ENCODE data around the gene PGAP6. TPM values are rescaled to one million over a fixed set of nuclear protein-coding genes. Genes with fewer than 3 reads are reported as not detected.
A peak's percentile ranks its signal among the peaks of the same experiment; 100 is the strongest.
"Not testable (repeated sequence)": the region's sequence is repeated elsewhere in the genome, so short reads cannot be mapped to it uniquely, and the experiment has no call there.

The PGAP6 gene
- total RNA-seq, 4 donors from 2014 or later = 13.8 to 30.0 (median 19.4) TPM

GRCh38 chr16:381012-381788, 578 bp downstream of the PGAP6 start:
- intact Hi-C loops (cut with DNase I; ENCODE audit: low total_unique reads) = no loop called here
- no peak for DNase-seq (ENCODE audit: low spot score in 2 of 2)
- 1 to 2% methylated on average over 7 to 51 of the region's 73 CpGs for WGBS, 2 donors
- TF ChIP-seq POLR2A (IDR thresholded peaks at IDR 0.05) = no peak
- no peak for TF ChIP-seq CTCF (IDR thresholded peaks at IDR 0.05)
- peak overlapping the region; percentile 47 for H3K4me3 ChIP-seq (ENCODE audit: low read depth, poor library complexity, severe bottlenecking)

GRCh38 chr16:380762-381011, 1.1 kb downstream of the PGAP6 start:
- 3 to 10% methylated on average over 6 to 12 of the region's 12 CpGs for WGBS, 2 donors
- TF ChIP-seq POLR2A (IDR thresholded peaks at IDR 0.05) = no peak
- no peak for TF ChIP-seq CTCF (IDR thresholded peaks at IDR 0.05)
- no peak for DNase-seq (ENCODE audit: low spot score in 2 of 2)
- intact Hi-C loops (cut with DNase I; ENCODE audit: low total_unique reads) = no loop called here
- H3K4me3 ChIP-seq (ENCODE audit: low read depth, poor library complexity, severe bottlenecking) = peak overlapping the region; percentile 47

DNA sequence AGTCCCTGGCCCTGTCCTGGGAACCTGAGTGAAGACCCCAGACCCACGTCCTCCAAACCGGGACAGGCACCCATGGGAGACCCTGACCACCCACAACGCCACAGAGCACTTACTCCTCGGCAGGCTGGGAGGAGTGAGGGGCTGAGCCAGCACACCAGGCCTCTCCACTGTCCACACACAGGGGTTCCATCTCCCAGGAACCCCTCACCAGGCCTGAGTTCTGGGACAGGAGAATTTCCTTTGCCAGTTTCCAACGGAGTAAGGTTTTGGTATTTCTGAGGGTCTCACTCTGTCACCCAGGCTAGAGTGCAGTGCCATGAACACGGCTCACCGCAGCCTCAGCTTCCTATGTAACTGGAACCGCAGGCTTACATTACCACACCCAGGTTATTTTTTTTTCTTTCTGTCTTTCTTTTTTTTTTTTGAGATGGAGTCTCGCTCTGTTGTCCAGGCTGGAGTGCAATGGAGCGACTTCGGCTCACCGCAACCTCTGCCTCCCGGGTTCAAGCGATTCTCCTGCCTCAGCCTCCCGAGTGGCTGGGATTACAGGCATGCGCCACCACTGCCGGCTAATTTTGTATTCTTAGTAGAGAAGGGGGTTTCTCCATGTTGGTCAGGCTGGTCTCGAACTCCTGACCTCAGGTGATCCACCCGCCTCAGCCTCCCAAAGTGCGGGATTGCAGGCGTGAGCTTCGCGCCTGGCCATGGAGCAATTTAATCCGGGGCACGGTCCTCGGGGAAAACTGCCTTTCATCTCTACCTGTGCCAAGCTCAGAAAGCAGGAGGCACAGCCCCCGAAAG, 1.6 kb downstream of the PGAP6 start:
- WGBS, 2 donors = 80 to 82% methylated on average over 25 to 27 of the region's 27 CpGs
- no peak for DNase-seq (ENCODE audit: low spot score in 2 of 2)
- no peak overlapping the region for H3K4me3 ChIP-seq (ENCODE audit: low read depth, poor library complexity, severe bottlenecking)
- TF ChIP-seq CTCF (IDR thresholded peaks at IDR 0.05) = no peak
- no peak for TF ChIP-seq POLR2A (IDR thresholded peaks at IDR 0.05)
- intact Hi-C loops (cut with DNase I; ENCODE audit: low total_unique reads) = no loop called here

DNA sequence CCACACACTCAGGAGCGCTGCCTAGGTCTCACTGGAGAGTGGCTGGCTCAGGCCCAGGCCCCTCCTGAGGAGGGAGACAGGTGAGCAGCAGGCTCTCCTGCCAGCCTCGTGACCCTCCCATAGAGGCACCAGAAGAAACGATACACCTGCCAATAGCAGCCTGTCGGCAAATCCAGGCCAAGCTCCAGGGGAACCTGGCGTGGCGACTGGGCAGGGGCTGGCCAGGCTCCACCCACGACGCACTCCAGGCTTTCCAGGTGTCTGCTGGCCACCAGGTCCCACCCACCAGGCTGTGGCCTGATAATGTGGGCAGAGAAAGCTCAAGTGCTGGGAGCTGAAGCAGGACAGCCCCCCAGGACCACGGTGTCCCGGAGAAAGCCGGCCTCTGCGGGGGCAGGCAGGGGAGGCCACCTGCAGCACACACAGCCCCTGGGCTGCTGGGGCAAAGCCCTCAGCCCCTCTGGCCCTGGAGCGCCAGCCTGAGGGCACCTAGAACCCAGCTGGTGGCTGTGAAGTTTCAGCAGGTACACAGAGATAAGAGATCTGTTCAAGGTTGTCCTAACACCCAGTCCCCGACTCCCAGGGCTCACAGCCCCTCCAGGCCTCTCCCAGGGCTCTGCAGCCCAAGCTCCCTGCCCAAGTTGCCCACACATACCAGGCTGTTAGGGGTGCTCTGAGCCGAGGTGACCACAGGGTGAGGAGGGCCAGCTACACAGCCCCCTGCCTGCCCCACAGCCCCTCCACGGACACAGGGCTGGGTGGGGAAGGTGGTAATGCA, 2.4 kb downstream of the PGAP6 start:
- WGBS, 2 donors = 63 to 83% methylated on average over 8 to 12 of the region's 16 CpGs
- intact Hi-C loops (cut with DNase I; ENCODE audit: low total_unique reads) = no loop called here
- no peak for DNase-seq (ENCODE audit: low spot score in 2 of 2)
- H3K4me3 ChIP-seq (ENCODE audit: low read depth, poor library complexity, severe bottlenecking) = no peak overlapping the region
- no peak for TF ChIP-seq POLR2A (IDR thresholded peaks at IDR 0.05)
- no peak for TF ChIP-seq CTCF (IDR thresholded peaks at IDR 0.05)

GRCh38 chr16:378821-379182, 3.0 kb downstream of the PGAP6 start:
- no peak for TF ChIP-seq POLR2A (IDR thresholded peaks at IDR 0.05)
- TF ChIP-seq CTCF (IDR thresholded peaks at IDR 0.05) = no peak
- no peak overlapping the region for H3K4me3 ChIP-seq (ENCODE audit: low read depth, poor library complexity, severe bottlenecking)
- 75 to 78% methylated on average over 12 to 14 of the region's 14 CpGs for WGBS, 2 donors
- intact Hi-C loops (cut with DNase I; ENCODE audit: low total_unique reads) = no loop called here
- DNase-seq (ENCODE audit: low spot score in 2 of 2) = no peak

DNA sequence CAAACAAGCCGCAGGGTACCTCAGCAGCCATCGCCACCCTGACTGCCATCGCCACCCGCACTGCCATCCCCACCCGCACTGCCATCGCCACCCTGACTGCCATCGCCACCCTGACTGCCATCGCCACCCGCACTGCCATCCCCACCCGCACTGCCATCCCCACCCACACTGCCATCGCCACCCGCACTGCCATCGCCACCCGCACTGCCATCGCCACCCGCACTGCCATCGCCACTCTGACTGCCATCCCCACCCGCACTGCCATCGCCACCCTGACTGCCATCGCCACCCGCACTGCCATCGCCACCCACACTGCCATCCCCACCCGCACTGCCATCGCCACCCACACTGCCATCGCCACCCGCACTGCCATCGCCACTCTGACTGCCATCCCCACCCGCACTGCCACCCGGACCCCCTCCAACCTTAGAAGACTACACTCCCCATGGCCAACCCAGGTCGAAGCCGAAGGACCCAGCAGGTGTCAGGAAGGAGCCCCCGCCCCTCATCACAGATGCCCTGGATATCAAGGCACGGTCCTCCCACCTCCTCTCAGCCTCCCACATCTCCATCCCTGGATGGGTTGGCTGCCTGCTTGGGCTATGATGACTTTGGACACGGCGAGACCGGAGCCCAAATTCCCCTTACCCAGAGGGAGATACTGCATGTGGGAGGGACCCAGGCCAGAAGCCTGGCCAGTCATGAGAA, 3.5 kb downstream of the PGAP6 start:
- intact Hi-C loops (cut with DNase I; ENCODE audit: low total_unique reads); DNase-seq (ENCODE audit: low spot score in 2 of 2); H3K4me3 ChIP-seq (ENCODE audit: low read depth, poor library complexity, severe bottlenecking): not testable (repeated sequence)
- 91 to 93% methylated on average over 35 to 36 of the region's 36 CpGs for WGBS, 2 donors

Data from lower leg skin (tissue), 4 donors.